ENCODE results near the gene ALG1.
"Not testable (repeated sequence)": the region's sequence is repeated elsewhere in the genome, so short reads cannot be mapped to it uniquely, and the experiment has no call there.

Gene ALG1

DNA sequence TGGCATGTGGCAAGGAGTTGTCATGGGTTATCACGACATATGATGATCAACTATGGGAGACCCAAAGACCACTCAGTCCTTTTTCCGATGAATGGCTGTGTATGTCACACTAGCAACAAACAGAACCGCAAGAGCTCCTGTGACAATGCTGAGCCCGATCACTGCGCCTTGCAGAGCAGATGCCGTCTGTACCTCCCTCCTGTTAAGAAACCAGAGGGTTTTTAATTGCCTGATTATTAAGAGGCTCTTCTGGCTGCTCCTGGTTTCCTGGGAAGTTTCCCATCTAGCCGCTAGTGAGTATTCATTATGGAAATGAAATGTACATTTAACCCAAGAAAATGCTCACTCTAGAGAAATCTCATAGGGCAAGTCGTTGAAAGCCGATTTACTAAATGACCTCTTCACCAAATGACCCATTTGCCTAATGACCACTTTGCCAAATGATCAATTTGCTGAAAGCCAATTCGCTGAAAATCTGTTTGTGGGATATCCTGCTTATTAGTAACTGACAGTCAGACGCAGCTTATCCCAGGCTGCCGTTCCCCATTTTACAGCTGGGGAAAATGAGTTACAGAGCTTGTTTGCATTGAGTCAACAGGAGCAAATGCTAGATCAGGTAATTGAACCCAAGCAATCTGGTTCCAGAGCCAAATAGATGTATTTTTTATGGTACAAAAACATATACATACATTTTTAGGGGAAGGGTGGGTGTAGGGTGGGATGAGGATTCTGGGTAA is 31.8 kb downstream of the ALG1 start:
- not testable (repeated sequence) for DNase-seq

DNA sequence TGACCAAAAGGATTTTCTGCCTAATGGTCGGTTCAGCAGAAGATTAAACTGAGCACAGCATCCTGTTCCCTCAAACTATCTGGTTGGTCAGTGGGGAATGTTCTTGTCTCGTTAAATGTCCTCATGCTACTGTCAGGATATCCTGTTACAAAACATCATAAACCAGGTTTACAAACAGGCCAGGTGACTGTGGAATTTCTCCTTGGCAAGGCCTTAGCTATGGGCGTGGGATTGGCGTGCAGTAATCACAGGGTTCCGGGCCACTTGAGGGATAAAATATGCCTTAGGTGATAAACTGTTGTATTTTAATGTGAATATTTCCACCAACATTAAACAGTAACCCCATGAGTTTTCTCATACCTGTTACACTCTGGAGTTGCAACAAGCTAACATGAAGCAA is 33.4 kb downstream of the ALG1 start:
- not testable (repeated sequence) for DNase-seq

DNA sequence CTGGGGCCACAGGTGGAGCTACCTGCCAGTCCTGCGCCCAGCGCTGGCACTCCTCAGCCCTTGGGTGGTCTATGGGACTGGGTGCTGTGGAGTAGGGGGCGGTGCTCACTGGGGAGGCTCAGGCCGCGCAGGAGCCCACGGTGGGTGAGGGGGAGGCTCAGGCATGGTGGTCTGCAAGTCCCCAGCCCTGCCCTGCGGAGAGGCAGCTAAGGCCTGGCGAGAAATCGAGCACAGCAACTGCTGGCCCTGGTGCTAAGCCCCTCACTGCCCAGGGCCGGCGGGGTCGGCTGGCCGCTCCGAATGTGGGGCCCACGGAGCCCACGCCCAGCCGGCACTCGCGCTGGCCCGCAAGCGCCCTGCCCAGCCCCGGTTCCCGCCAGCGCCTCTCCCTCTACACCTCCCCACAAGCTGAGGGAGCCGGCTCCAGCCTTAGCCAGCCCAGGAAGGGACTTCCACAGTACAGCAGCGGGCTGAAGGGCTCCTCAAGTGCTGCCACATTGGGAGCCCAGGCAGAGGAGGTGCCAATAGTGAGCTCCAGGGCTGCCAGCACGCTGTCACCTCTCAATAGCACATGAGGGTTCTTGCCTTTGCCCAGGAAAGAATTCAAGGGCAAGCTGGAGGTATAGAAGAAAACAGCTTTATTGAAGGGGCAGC is 37.0 kb downstream of the ALG1 start:
- DNase-seq, result no peak

DNA sequence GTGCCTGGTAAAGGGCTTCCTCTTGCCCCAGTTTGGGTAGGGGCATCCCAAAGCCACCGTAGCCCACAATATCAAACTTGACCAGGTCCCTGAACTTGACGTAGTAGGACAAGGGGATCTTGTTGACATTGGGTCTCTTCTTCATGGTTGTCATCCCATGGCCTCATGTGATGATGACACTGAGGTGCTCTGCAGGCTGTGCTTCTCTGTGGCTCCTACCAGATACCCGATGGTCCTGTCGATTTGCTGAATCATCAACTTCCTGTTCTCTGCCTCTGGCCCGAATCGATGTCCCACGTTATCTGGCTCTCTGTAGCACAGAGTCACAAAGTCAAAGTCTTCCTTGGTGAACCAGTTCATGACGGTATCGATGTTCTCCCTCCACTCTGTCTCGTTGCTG is 39.3 kb downstream of the ALG1 start:
- not testable (repeated sequence) for DNase-seq

DNA sequence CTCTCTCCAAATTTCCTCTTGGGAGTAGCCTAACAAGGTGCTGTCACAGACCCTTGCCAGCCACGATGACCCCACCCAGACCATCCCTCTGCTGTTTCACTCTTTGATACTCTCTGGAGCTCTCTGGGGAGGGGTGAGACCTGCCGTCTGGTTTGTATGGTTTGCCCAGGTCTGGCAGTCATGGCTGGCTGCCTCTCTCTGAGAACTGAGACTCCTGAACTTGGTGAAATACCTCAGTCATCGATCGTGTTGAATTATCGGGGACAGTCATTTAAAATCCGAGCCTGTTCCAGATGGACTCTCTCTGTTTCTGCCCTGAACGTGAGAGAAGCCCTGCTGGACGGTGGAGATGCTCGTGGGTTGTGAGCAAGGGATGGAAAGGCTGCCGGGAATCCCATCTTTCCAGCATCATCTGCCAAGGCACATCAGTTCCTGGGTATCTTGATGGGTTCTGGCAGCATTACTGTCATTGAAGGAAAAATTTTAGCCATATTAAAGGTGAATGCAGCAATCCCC is 45.2 kb downstream of the ALG1 start:
- not testable (repeated sequence) for DNase-seq

DNA sequence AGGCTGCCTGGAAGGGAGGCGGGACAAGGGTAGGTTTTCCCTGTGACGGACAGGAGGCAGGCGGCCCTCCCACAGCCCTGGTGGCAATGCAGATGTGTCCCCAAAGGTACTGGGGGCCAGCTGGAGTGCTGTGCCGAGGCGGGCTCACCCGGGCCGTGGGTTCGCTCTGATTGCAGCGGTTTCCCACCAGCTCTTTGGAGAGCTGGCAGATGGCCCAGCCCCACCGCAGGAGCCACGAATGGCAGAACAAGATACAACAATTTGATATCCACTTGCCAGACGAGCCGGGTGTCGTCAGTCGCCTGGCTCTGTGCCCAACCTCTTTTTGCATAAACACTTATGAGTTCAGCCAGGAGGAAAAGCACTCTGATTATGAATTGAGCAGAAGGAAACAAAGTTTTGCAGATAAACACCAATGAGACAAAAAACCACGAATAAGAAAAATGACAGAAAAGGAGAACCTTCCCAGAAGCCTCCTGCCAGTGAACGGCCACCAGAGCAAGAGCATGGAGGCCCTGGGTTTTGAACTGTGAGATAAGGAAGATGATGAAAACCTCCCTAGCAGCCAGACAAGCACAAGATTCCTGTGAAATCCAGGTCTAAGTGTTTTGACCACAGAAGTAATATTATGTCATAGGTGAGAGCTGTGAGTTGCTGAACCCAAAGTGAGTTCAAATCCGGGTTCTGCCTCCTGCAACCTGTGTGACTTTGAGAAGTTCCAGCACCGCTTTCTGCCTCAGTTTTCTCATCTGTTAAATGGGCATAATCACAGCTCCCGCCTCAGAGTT is 45.9 kb downstream of the ALG1 start:
- DNase-seq, result peak; percentile 78

DNA sequence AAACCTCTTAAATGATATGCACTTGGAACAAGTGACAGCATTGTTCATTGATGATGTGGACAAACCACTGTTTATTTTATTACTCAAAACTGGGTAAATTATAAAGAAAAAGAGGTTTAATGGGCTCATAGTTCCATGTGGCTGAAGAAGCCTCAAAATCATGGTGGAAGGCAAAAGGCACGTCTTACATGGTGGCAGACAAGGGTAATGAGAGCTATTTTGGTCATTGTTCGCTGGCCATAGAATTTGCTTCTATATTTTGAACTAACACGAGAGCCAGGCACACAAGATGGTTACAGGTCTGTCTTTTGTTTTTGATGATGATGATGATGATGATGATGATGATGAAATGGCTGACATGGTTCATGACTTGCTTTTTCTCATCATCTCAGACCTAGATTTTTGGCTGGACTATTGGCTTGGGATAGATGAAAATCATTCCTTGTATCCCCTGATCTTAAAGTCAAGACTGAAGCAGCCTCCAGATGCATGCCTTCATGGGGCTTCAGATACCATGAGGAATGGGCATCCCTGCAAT is 59.9 kb downstream of the ALG1 start:
- DNase-seq, result not testable (repeated sequence)

DNA sequence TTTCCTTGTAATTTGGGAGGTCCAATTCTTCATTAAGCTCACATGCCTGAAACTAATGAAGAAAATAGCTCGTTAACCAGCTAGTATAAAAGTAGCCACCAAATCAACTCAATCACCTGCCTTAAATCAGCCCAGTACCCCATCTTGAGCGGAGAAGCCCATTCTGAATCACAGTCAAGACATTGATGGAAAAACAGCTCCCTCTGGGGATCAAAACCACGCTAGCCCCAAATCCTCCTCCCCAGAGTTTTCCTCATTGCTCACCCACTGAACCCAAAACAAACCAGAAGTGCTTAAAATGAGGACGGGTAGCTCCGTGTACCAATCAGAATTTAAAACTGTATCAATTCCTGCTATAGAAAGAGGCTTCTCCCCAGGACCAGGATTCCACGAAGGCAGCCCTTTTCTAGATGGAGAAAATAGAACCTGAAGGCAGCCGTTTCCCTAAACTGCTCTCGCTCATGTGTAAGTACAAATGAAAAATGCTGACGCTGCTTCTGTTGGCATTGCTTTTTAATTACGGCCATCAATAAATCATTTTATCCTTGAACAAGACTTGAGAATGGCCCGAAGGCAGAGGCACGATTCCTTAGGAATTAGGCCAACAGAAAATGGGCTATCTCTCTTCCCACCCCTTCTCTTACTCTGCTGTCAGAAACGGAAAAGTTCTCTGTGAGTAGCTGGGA is 61.4 kb downstream of the ALG1 start:
- not testable (repeated sequence) for DNase-seq

DNA sequence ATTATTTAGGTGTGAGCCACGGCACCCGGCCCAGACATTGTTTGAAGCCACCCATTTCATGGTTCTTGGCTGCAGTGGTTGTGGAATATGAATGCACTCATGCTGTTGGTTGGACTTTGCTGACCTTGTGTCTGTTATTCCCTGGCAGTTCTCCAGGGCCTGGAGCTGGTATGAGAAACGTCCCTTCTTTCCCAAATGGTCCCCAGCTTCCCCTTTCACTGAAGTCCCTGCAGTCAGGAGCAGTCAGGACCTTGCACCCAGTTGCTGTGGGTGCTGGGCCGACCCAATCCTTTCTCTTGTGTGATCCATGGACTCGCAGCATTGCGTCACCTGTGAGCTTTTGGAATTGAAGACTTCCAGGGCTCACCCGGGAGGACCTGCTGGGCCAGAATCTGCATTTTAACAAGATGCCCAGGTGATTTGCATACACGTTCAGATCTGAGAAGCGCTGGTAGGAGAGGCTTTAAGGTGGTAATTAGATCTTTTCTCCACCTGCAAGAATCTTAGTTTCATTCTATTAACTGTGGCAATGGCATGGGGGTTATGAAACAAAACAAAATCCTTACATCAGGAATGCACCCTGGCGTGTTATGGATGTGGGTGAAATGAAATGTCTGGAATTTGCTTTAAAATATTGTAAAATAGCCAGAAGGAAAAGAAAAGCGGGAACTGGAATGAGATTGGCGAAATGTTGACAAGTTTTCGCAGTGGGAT is 63.3 kb downstream of the ALG1 start:
- DNase-seq, result not testable (repeated sequence)

Data from NCI-H2107 (cell line).